HL-60/S4 treated with retinoic acid at 250 ng/mL for 4 days and 3 days (cell line): ENCODE measurements around the gene NR3C2.
"Not testable (repeated sequence)": the region's sequence is repeated elsewhere in the genome, so short reads cannot be mapped to it uniquely, and the experiment has no call there.

Experiments
- in situ Hi-C: fragments of 300-500 bp; cut with MboI; formaldehyde crosslinking; loops from 2 replicates; pipeline ENCODE4 v1.7.0; 2022; ENCODE audit warnings: low sequenced_read_pairs

NR3C2 gene

DNA sequence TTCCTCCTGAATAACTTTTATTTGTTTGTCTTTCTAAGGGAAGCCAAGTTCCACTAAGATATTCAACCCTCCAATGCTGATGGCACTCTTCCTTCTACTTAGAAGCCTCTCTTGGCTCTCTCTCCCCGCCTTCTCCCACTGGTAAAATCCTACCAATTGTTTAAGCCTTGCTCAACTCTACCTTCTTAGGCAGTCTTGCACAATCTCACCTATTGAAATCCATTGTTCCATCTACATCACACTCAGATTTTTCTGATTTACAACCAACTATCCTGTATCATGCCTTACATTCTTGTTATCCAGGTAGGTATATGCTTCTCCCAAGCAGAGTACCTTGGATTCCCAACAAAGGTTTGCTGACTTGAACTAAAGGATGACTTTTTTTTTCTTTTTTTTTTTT is 69.1 kb downstream of the NR3C2 start:
- in situ Hi-C loops, result no loop called here

DNA sequence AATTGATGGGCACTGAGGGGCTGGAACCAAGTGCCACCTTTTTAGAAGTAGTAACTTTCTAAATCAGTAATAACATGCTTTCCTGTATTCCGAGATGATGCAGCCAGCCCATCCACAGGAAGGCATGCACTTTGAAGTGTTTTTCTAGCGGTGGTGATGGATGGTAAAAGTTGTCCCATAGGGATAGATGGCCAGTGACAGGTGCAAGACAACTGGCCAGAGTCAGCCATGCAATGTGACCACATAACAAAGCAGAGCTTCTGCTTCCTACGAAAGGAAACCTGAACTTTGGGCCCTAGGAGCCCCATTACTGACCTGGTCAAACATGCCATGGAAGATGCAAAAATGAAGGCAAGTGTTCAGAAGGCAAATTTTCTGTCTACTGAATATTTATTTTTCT is 72.3 kb downstream of the NR3C2 start:
- in situ Hi-C loops, result no loop called here

DNA sequence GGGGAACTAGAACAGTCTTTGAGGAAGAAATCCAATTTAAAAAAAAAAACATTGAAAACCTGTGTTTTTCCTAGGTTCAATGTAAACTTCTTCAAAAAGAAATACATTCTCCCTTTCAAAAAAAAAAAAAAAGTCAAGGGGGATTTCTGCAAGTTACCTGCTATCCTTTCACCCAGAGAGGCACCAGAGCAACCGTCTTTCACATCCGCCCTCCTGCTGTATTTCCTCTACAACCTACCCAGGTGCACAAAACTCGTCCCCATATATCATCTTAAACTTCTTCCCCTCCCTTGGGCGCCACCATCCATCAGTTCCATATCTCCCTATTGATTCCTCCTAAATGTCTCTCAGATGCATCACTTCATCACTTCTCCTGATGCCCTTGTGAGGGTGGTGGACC is 74.5 kb downstream of the NR3C2 start:
- in situ Hi-C loops, result no loop called here

DNA sequence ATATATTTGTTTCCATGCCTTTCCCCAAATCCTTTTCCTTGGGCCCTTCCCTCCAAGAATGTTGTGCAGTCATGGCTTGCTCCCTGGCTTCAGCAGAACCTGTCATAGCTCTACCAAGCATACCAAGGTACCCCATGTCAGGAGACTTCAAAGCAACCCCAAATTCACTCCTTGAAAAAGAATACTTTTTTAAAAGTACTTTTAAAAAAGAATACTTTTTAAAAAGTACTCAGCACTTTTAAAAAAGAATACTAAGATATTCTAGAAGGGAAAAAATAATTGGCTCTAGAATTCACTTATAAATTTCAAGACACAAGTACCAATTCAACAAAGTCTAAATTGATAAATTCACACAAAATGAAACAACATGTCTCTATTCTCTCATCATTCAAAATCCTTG is 76.0 kb downstream of the NR3C2 start:
- in situ Hi-C loops, result no loop called here

DNA sequence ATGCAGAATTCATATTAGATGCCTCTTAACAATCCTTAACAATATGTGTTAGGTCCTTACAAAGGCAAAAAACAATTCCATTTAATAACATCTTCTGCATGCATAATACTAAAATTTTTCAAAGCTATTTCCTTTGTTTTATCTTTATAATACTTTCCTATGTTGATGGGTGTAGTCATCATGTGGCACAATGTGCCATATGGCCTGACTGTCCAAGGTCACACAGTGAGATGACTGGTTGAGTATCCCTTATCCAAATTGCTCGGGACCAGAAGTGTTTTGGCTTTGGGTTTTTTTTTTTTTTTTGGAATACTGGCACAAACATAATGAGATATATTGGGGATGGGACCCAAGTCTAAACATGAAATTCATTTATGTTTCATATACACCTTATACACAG is 77.7 kb downstream of the NR3C2 start:
- in situ Hi-C loops, result no loop called here

DNA sequence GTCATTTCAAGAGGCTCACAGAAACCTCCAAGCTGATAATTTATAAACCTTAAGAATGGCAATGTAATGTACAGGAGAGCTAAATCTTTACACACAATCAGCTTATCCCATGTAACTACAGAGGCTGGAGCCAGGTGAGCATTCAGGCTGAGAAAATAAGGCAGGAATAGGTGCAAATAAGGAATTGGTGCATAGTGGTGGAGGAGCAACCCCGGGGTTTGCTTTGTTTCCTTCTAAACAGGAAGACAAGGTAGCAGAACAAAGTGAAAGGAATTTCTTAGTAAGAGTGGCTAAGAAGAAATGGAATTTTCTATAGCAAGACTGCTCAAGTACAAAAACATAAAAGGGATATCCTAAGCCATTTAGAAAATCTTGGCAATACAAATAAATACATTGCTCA is 82.4 kb downstream of the NR3C2 start:
- in situ Hi-C loops, result no loop called here

DNA sequence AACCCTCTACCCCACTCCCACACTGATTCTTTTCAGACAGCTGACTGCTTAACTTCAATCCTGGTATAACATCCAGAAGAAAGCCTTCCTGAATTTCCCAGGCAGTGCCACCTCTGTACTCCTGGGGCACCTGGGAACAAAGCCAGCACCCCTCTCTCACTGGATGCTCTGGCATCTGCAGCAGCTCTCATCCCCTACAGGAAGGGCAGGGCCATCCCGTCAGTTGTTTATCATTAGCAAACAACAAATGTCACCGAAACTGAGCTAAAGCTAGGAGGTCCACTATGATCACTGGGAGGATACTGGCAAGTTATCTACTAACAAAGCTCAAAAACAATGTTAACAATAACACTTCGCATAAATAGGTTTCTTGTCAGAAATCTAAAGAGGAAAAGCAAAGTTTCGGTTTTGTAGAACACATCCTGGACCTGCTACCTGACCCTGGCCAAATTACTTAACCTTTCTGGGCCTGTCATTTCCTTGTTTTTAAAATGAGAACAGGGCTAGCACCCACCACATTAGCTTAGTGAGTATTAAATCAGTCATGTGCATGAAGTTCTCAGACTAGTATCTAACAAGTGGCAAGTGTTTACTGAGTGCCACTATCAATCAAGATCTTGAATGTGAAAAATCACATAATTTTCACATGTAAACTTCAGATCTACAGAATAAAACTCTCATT is 86.6 kb downstream of the NR3C2 start:
- in situ Hi-C loops, result no loop called here

DNA sequence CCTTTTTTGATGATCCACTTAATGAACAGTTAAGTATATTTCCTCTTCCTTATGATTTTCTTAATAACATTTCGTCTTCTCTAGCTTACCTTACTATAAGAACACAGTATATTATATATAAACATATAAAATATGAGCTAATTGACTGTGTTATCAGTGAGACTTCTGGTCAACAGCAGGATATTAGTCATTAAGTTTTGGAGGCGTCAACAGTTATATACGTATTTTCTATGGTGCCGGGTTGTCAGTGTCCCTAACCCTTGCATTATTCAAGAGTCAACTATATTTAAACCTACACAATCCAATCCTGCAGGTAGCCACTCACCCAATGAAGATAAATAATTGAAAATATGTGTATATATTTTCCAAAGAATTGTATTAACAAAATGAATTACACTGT is 88.0 kb downstream of the NR3C2 start:
- in situ Hi-C loops, result no loop called here

DNA sequence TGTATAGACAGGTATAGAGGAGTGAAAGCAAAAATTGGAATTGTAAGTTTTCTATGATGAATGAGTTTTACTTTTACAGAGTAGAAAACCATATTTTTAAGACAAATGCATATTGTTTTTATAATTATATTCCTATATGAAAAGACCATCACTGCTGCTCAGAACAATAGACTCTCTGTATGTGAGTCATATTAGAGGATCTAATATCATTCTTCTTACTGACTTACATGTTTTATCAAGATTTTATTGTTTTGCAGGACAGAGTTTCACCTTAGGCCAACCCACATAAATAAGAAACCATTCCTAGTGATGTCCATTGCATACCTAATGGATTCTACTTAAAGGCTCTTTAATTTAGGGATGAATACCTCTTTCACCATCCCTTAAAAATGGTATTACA is 88.6 kb downstream of the NR3C2 start:
- in situ Hi-C loops, result no loop called here

DNA sequence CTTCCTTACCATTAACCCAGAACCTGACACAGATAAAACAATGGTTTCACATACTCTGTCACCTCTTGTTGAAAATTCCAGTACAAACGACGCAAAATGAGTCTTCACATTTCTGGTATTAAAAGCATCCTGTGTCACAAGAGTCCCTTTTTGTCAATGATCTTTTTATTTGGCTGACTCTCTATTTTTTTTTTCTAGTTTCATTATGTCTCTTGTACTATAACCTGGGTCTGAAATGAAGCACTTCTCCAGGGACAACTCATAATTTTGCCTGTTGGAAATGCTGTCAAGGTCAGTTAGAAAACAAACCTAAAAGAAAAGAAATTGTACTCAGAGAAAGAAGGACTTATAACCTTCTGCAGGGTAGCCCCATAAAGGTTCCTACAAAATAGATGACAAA is 93.1 kb downstream of the NR3C2 start:
- in situ Hi-C loops, result no loop called here

DNA sequence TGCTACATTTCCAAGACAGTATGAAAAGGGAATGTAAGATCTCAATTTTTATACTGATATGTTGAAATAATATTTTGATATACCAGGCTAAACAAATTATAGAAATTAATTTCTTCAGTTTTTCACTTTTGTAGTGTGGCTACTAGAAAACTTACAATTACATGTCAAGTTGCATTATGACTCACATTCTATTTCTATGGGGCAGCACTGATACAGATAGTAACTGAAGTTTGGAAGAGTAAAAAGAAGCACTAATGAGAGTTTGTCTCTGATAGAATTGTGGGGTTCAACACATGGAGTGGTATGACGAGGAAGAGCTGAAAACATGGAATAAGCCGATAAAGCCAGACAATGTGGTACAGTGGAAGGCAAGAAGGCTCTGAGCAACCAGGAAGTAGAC is 95.6 kb downstream of the NR3C2 start:
- in situ Hi-C loops, result no loop called here

DNA sequence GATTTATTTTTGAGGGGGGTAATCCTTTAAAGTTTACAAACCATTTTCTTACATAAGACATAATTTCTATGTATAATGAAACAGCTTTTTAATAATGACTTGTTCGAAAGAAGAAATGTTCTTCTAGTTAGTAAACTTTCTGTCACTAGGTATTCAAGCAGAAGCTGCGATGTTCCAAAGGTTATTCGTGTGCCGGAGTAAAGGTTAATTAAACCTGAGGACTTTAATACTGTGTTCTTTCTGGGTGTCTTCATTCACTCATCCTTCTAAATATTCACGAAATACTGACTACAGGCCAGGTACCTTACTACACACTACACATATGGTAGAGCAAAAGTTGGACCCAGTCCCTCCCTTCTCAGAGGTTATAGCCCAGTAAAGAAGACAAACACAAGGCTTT is 96.7 kb downstream of the NR3C2 start:
- in situ Hi-C loops, result no loop called here

DNA sequence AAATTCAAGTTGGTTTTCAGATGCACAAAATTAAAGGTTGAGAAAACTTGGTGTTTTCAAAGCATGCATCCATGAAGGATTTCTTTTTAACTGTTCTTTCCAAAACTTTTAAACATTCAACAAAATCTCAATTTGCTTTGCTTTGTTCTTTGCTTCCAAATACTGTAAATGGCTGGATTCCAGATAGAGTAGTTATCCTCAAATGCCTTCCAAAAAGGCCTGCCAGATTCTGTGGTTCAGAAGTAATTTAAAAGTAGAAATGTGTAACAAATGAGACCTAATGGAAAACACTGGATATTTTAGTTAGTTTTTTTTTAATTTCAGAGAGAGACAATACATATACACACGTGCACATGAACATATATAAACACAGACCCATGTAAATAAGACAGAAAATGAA is 97.3 kb downstream of the NR3C2 start:
- in situ Hi-C loops, result no loop called here

DNA sequence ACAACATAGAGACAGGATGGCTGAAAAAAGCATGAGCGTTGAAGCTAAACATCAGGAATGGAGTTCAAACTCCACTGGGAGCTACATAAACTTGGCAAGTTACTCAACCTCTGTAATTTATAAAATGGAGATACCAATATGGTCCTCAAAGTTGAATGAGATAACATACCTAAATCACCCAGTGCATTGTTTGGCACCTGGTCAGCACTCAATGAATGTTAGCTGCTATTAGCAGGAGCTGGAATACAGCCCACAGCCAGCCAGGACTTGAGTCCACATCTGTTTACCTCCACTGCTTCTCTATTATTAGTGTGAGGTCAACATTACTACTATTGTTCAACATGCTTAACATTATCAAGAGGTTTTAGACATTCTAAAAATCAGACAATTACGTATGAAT is 97.9 kb downstream of the NR3C2 start:
- in situ Hi-C loops, result no loop called here

DNA sequence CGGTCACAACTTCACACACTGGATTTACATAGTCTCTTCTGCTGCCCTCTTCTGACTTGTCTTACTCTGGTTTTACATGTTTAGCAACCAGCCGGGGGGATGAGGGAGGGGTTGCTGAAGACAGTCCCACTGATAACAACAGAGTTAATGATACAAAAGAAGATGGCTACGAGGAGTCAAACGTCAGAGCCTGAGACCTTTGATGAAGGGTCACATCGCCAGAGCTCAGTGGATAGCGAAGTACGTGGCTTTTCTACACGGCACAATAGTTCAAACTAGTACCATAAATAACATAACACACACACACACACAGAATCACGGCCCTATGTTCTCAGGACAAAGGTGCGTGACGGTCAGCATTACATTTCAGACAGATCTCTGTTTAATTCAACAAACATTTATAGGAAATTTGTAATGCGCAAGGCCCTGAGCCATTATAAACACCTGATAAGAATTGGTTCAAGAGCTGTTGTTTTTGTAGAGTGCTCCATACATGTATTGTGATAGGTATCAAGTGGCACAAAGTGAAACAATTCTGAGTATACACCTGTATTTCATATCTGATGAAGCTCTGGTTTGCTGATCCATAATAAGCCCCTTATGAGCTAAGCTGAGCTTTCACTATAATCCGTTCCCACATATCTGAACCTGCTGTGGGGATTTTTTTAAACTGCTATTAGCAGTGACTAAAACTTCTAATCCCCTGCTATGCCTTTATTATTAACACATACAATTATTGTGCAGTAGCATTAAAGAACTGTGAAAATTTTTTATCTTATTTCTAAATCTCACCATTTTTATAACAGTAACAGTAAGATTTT is 100.0 kb downstream of the NR3C2 start:
- in situ Hi-C loops, result no loop called here

DNA sequence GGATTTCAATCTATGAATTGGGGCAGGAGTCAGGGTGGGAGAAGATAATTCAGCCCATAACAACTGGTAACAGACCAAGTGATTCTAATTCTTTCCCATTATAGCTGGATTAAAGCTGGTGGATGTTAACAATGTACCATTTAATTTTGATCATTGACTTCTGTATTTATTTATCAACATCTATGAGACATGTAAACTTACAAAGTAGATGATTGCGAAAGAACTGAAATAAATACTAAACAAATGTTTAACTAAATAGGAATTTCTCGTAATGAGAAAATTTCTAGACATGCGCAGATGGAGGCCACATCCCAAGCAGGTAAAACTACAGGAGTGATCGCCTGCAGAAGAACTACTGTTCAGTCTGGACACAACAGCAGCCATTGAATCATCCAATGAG is 107.1 kb downstream of the NR3C2 start:
- in situ Hi-C loops, result no loop called here

DNA sequence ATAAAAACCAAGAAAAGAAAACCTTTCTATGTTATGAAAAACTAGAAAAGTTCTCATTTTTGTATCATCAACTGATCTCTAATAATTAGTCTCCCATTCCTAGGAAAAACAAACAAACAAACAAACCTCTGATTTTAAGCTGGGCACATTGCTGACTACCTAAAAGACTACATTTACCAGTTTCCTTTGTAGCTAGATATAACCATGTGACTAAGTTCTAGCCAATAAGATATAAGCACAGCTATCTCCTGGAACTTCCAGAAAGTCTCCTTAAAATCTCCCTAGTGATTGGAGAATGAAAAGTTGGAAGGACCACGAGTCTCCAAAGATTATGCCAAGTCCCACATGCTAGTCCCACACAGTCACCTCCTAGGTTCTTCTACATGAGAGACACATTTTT is 108.9 kb downstream of the NR3C2 start:
- in situ Hi-C loops, result no loop called here

DNA sequence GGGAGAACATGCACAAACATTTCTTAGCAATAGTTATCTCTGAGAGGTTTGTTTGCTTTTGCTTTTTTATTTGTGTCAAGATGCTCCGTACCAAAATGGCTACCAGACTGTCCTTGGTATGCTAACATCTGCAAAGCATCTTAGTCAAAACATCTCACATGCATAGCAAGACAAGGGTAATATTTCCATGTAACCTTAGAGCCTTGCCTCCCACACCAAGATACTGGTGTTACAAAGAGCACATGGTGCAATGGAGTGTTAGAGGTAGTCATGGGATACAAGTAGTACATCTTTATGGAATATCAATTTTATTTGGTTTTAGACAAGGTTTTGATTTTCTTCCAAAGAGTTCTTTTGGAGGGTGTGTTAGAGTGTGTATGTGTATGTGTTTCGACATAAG is 109.7 kb downstream of the NR3C2 start:
- in situ Hi-C loops, result no loop called here

DNA sequence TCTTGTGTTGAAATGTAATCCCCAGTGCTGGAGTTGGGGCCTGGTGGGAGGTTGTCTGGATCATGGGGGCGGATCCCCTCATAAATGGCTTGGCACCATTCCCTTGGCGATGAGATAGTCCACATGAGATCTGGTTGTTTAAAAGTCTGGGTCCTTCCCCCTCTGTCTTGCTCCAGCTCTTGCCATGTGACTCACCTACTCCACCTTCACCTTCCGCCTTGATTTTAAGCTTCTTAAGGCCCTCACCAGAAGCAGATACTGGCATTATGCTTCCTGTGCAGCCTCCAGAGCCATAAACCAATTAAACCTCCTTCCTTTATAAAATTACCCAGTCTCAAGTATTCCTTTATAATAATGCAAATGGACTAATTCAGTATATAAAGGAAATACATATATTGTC is 111.5 kb downstream of the NR3C2 start:
- in situ Hi-C loops, result no loop called here

DNA sequence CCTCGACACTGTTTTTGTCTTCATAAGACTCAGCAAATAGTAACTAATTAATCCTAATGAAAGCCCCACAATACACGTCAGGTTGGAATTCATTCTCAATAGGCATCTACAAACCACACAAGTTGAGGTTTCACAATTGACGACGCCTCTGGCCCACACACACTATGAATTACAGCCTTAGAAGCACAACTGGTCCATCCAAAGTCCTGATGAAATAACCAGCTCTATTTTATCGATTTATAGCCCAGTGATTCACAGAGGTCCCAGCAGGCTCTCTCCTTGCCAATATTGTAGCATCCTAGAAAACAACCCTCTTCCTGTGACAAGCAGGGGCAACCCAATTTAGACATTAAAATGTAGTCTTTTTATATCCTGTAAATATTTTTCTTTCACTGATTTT is 112.1 kb downstream of the NR3C2 start:
- in situ Hi-C loops, result no loop called here

DNA sequence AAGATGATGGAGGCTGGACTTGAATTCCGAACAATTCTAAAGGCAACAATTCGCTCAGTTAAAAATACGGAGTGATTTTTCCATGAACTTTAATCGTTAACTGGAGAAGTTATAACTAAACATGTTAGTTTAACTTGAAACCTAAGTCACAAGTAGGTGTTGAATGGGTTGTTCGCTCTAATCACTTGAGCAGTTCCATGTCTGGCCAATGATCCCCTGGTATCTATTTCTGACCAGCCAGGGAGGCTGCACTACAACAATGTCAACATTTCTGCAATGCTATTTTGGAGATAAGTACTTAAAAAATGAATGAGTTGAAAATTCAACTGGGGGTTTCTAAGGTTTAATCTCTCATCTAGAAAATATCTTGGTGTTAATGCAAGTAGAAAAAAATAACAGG is 112.5 kb downstream of the NR3C2 start:
- in situ Hi-C loops, result no loop called here

DNA sequence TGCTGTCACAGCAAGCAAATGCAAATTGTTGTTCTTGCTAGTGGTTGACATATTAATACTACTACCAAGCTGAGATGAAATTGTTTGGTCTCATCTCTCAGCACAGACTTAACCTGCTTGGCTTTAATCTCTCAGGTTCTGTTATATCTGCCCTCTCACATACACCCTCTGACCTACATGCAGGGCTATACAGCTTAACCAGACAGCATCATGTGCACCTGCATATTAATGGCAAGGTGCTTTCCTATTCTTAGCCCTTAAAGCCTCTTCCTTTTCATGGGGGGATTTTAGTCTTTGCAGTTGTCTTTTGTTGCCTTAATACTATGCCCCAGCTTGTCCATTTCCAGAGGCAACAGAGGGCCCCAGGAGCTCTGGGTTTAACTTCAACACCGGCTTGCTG is 114.5 kb downstream of the NR3C2 start:
- in situ Hi-C loops, result no loop called here

DNA sequence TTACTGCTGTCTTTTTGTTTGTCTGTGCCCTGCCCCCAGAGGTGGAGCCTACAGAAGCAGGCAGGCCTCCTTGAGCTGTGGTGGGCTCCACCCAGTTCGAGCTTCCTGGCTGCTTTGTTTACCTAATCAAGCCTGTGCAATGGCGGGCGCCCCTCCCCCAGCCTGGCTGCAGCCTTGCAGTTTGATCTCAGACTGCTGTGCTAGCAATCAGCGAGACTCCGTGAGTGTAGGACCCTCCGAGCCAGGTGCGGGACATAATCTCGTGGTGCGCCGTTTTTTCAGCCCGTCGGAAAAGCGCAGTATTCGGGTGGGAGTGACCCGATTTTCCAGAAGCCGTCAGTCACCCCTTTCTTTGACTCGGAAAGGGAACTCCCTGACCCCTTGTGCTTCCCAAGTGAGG is 118.9 kb downstream of the NR3C2 start:
- in situ Hi-C loops, result not testable (repeated sequence)
